GM20431 (cell line): Measurements from ENCODE around the gene MAPRE3.

Source experiments
- in situ Hi-C: fragments of 300-500 bp; cut with MseI, MboI; formaldehyde crosslinking; loops from one replicate; pipeline ENCODE4 v1.15.0; 2020; ENCODE audit warnings: low sequenced_read_pairs; ENCODE audit not compliant: unreplicated experiment

MAPRE3 gene

GRCh38 chr2:26946841-26947784 is 23.3 kb upstream of the MAPRE3 start:
- in situ Hi-C loops: no loop called here

- in situ Hi-C loops: no loop called here
Measured at GRCh38 chr2:26948800-26949199, 21.6 kb upstream of the MAPRE3 start.

- in situ Hi-C loops: loop anchor here (25.0 kb wide), 2 partner anchors 237 to 337 kb away; partner anchors contain the start of genes DNAJC5G and TRIM54
Measured at GRCh38 chr2:26950246-26950645, 20.2 kb upstream of the MAPRE3 start.

- in situ Hi-C loops: loop anchor here (25.0 kb wide), 2 partner anchors 236 to 336 kb away; partner anchors contain the start of genes DNAJC5G and TRIM54
Measured at GRCh38 chr2:26951236-26951635, 19.2 kb upstream of the MAPRE3 start.

GRCh38 chr2:26952374-26952773 is 18.1 kb upstream of the MAPRE3 start:
- in situ Hi-C loops: loop anchor here (25.0 kb wide), 2 partner anchors 235 to 335 kb away; partner anchors contain the start of genes DNAJC5G and TRIM54

GRCh38 chr2:26954135-26954534 is 16.3 kb upstream of the MAPRE3 start:
- in situ Hi-C loops: loop anchor here (25.0 kb wide), 2 partner anchors 233 to 333 kb away; partner anchors contain the start of genes DNAJC5G and TRIM54

GRCh38 chr2:26957041-26957440 is 13.4 kb upstream of the MAPRE3 start:
- in situ Hi-C loops: loop anchor here (25.0 kb wide), 2 partner anchors 230 to 330 kb away; partner anchors contain the start of genes DNAJC5G and TRIM54

GRCh38 chr2:26957534-26957933 is 12.9 kb upstream of the MAPRE3 start:
- in situ Hi-C loops: loop anchor here (25.0 kb wide), 2 partner anchors 230 to 330 kb away; partner anchors contain the start of genes DNAJC5G and TRIM54

GRCh38 chr2:26959331-26959730 is 11.1 kb upstream of the MAPRE3 start:
- in situ Hi-C loops: loop anchor here (25.0 kb wide), 2 partner anchors 228 to 328 kb away; partner anchors contain the start of genes DNAJC5G and TRIM54

- in situ Hi-C loops: loop anchor here (25.0 kb wide), 2 partner anchors 223 to 323 kb away; partner anchors contain the start of genes DNAJC5G and TRIM54
Measured at GRCh38 chr2:26964446-26965130, 5.8 kb upstream of the MAPRE3 start.

GRCh38 chr2:26968001-26968400 is 2.4 kb upstream of the MAPRE3 start:
- in situ Hi-C loops: loop anchor here (25.0 kb wide), 2 partner anchors 219 to 319 kb away; partner anchors contain the start of genes DNAJC5G and TRIM54

GRCh38 chr2:26969077-26969844 is 1.2 kb upstream of the MAPRE3 start:
- in situ Hi-C loops: loop anchor here (25.0 kb wide), 2 partner anchors 218 to 318 kb away; partner anchors contain the start of genes DNAJC5G and TRIM54

GRCh38 chr2:26970928-26971627 is 641 bp downstream of the MAPRE3 start:
- in situ Hi-C loops: loop anchor here (25.0 kb wide), 2 partner anchors 216 to 316 kb away; partner anchors contain the start of genes DNAJC5G and TRIM54

- in situ Hi-C loops: loop anchor here (25.0 kb wide), 2 partner anchors 215 to 315 kb away; partner anchors contain the start of genes DNAJC5G and TRIM54
Measured at GRCh38 chr2:26971911-26972786, 1.7 kb downstream of the MAPRE3 start.

GRCh38 chr2:26974352-26974751 is 3.9 kb downstream of the MAPRE3 start:
- in situ Hi-C loops: loop anchor here (25.0 kb wide), 2 partner anchors 213 to 313 kb away; partner anchors contain the start of genes DNAJC5G and TRIM54

- in situ Hi-C loops: no loop called here
Measured at GRCh38 chr2:26975102-26975501, 4.7 kb downstream of the MAPRE3 start.

GRCh38 chr2:26975656-26976055 is 5.2 kb downstream of the MAPRE3 start:
- in situ Hi-C loops: no loop called here

- in situ Hi-C loops: no loop called here
Measured at GRCh38 chr2:26976237-26976636, 5.8 kb downstream of the MAPRE3 start.
